ENCODE results near the gene TAF10. TPM values are rescaled to one million over a fixed set of nuclear protein-coding genes. Genes with fewer than 3 reads are reported as not detected.

Gene TAF10
- total RNA-seq, 1 donor from 2014 or later: 143 TPM

- no peak overlapping the region for H3K27ac Mint-ChIP-seq (ENCODE audit: unreplicated experiment)
- no peak overlapping the region for H3K4me3 Mint-ChIP-seq
- TF ChIP-seq, protein P1, sequence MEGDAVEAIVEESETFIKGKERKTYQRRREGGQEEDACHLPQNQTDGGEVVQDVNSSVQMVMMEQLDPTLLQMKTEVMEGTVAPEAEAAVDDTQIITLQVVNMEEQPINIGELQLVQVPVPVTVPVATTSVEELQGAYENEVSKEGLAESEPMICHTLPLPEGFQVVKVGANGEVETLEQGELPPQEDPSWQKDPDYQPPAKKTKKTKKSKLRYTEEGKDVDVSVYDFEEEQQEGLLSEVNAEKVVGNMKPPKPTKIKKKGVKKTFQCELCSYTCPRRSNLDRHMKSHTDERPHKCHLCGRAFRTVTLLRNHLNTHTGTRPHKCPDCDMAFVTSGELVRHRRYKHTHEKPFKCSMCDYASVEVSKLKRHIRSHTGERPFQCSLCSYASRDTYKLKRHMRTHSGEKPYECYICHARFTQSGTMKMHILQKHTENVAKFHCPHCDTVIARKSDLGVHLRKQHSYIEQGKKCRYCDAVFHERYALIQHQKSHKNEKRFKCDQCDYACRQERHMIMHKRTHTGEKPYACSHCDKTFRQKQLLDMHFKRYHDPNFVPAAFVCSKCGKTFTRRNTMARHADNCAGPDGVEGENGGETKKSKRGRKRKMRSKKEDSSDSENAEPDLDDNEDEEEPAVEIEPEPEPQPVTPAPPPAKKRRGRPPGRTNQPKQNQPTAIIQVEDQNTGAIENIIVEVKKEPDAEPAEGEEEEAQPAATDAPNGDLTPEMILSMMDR (conservative IDR thresholded peaks at IDR 0.05): no peak
- no peaks in the 10 kb centered on the region for H3K9me3 Mint-ChIP-seq
- peaks cover 4% of the 10 kb centered on the region for H3K36me3 Mint-ChIP-seq (ENCODE audit: low read depth)
- H3K27me3 Mint-ChIP-seq (ENCODE audit: low read depth): no peaks in the 10 kb centered on the region
- DNase-seq (ENCODE audit: low read depth, low spot score): no peak
- H3K4me1 Mint-ChIP-seq: no peaks in the 10 kb centered on the region
Observed at GRCh38 chr11:6622261-6623171, 10.5 kb upstream of the TAF10 start.

GRCh38 chr11:6621711-6622211 is 9.7 kb upstream of the TAF10 start:
- no peak for DNase-seq (ENCODE audit: low read depth, low spot score)
- no peaks in the 10 kb centered on the region for H3K9me3 Mint-ChIP-seq
- no peaks in the 10 kb centered on the region for H3K27me3 Mint-ChIP-seq (ENCODE audit: low read depth)
- no peak overlapping the region for H3K27ac Mint-ChIP-seq (ENCODE audit: unreplicated experiment)
- H3K4me1 Mint-ChIP-seq: no peaks in the 10 kb centered on the region
- TF ChIP-seq, protein P1 (conservative IDR thresholded peaks at IDR 0.05): no peak
- peaks cover 4% of the 10 kb centered on the region for H3K36me3 Mint-ChIP-seq (ENCODE audit: low read depth)
- H3K4me3 Mint-ChIP-seq: no peak overlapping the region

- Mint-ChIP-seq H3K9me3 (no peaks in the 10 kb centered on the region), H3K27me3 (ENCODE audit: low read depth) (no peaks in the 10 kb centered on the region), H3K36me3 (ENCODE audit: low read depth) (peaks cover 8% of the 10 kb centered on the region), H3K27ac (ENCODE audit: unreplicated experiment) (no peak overlapping the region), H3K4me3 (no peak overlapping the region), H3K4me1 (no peaks in the 10 kb centered on the region)
- TF ChIP-seq, protein P1 (conservative IDR thresholded peaks at IDR 0.05): no peak
- no peak for DNase-seq (ENCODE audit: low read depth, low spot score)
Observed at GRCh38 chr11:6620636-6621035, 8.6 kb upstream of the TAF10 start.

DNA sequence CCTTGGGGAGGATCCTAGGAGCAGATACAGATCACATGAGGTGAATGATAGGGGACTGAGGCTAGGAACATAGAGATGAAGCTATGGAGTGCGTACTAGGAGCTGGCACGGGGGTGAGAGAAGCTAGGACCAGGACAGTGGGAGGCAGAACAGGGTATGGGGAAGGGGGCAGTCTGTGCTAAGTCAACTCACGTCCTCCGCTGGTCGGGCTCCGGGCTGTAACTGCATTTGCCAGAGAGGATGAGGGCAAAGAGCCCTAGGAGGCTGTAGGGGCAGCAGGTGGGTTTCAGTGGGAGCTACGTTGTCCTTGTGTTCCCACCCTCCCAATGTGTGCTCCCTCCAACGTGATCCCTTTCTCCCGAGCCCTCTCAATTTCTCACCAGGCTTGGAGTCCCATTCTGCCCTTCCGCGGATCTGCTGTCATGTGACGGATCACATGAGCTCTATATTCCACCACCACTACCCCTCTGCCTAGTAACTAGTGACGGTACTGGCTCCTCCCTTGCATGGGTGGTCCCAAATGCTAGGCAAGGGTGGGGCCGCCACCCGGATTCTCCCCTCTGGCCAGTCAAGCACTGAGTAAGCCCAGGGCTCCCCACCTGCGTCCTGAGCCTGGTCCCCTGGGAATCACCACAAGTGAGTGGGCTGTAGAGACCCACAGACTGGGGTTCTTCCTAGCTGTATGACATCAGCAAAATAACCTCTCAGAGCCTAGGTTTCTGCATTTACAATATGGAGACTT is 7.2 kb upstream of the TAF10 start, which contains the start of gene TPP1:
Gene TPP1 (minus strand): TSS at position 419 of the 742 bp plus-strand sequence. CDS start 22 bp downstream, at position 397.
- peak; percentile 78 for DNase-seq (ENCODE audit: low read depth, low spot score)
- Mint-ChIP-seq H3K27ac (ENCODE audit: unreplicated experiment) (no peak within 1 kb of the TSS), H3K4me1 (no peaks in the 10 kb centered on the region), H3K4me3 (no peak within 1 kb of the TSS), H3K27me3 (ENCODE audit: low read depth) (no peaks in the 10 kb centered on the region), H3K9me3 (no peaks in the 10 kb centered on the region), H3K36me3 (ENCODE audit: low read depth) (peaks cover 6% of the 10 kb centered on the region)
- TF ChIP-seq, protein P1 (conservative IDR thresholded peaks at IDR 0.05): no peak

- TF ChIP-seq, protein P1 (conservative IDR thresholded peaks at IDR 0.05): no peak
- DNase-seq (ENCODE audit: low read depth, low spot score): no peak
- H3K36me3 Mint-ChIP-seq (ENCODE audit: low read depth): peaks cover 6% of the 10 kb centered on the region
- no peaks in the 10 kb centered on the region for H3K4me1 Mint-ChIP-seq
- no peak overlapping the region for H3K27ac Mint-ChIP-seq (ENCODE audit: unreplicated experiment)
- no peaks in the 10 kb centered on the region for H3K9me3 Mint-ChIP-seq
- H3K27me3 Mint-ChIP-seq (ENCODE audit: low read depth): no peaks in the 10 kb centered on the region
- H3K4me3 Mint-ChIP-seq: no peak overlapping the region
Observed at GRCh38 chr11:6618117-6619003, 6.3 kb upstream of the TAF10 start.
